OCI-LY7 (cell line): ENCODE data around the gene ADAMTS9.

Experiments
- EZH2phosphoT487 ChIP-seq: fragments of 200-600 bp; sonication (generic); IDR thresholded peaks from 2 replicates; pipeline ENCODE4 v1.6.1; 2018; ENCODE audit warnings: low read depth, borderline replicate concordance, mild to moderate bottlenecking, mixed run types, antibody characterized with exemption, low read length, moderate library complexity, mixed read lengths
- TF ChIP-seq, protein P1 (sequence below): fragments of 200-600 bp; sonication (generic); conservative IDR thresholded peaks from 2 replicates; pipeline ENCODE4 v1.5.1; 2014; ENCODE audit warnings: mild to moderate bottlenecking, antibody characterized with exemption, low read length, moderate library complexity, mixed read lengths

DNA sequence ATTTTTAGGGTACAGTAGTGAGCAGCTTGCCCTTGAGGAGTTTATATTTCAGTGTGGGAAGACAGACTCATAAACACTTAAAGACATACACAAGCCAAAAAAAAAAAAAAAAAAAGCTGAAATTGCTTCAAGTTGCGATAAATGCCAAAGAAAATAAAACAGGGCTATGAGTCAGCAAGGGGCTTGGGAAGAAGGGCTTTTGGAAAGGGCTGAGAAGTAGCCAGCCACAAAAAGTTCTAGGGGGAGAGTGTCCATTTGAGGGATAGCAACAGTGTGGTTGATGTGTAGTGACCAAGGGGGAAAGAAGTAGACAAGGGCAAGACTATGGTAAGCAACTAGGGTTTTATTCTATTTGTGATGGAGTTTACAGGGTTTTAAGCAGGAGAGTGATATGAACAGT, 185.5 kb downstream of the ADAMTS9 start:
- TF ChIP-seq, protein P1, sequence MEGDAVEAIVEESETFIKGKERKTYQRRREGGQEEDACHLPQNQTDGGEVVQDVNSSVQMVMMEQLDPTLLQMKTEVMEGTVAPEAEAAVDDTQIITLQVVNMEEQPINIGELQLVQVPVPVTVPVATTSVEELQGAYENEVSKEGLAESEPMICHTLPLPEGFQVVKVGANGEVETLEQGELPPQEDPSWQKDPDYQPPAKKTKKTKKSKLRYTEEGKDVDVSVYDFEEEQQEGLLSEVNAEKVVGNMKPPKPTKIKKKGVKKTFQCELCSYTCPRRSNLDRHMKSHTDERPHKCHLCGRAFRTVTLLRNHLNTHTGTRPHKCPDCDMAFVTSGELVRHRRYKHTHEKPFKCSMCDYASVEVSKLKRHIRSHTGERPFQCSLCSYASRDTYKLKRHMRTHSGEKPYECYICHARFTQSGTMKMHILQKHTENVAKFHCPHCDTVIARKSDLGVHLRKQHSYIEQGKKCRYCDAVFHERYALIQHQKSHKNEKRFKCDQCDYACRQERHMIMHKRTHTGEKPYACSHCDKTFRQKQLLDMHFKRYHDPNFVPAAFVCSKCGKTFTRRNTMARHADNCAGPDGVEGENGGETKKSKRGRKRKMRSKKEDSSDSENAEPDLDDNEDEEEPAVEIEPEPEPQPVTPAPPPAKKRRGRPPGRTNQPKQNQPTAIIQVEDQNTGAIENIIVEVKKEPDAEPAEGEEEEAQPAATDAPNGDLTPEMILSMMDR: no peak
- TF ChIP-seq EZH2phosphoT487: no peak
